H1 (cell line): Measurements from ENCODE around the gene GPATCH2. TPM values are rescaled to one million over a fixed set of nuclear protein-coding genes. Genes with fewer than 3 reads are reported as not detected.

Source experiments
- BCL11A ChIP-seq, 2 experiments: IDR thresholded peaks; one replicate each; pipeline ENCODE4 v1.6.1; 2011; ENCODE audit warnings: low read depth in 2 of 2, low read length in 2 of 2, mild to moderate bottlenecking in 2 of 2
- CHD1 ChIP-seq: IDR thresholded peaks from 2 replicates; pipeline ENCODE4 v1.6.1; 2012; ENCODE audit warnings: low read depth, low read length, improper control_type of control experiment
- NANOG ChIP-seq: IDR thresholded peaks from 2 replicates; pipeline ENCODE4 v1.6.1; 2011; ENCODE audit warnings: low read length, low read depth, mild to moderate bottlenecking, inconsistent platforms; ENCODE audit not compliant: insufficient read depth, poor library complexity, severe bottlenecking
- RNF2 ChIP-seq: fragments of 200-900, 300-1000 bp; sonication (generic); IDR thresholded peaks from 2 replicates; pipeline ENCODE4 v1.7.1; 2016; ENCODE audit warnings: borderline replicate concordance, low read depth, mild to moderate bottlenecking, antibody characterized with exemption, low read length; ENCODE audit not compliant: poor library complexity, severe bottlenecking; ENCODE audit errors: missing control alignments
- polyA plus RNA-seq, 7 experiments: library from polyadenylated mRNA; depleted of rRNA in 3 of 7; stranded (reverse) in 5 of 7; unstranded in 2 of 7; fragments of >200 nt in 5 of 7; fragments of 200-250 nt in 2 of 7; gene quantifications; 1 replicate in 5 of 7; 2 replicates in 1 of 7; 4 replicates in 1 of 7; pipeline versions ENCODE4 v1.2.1 to v1.2.3, GENCODE V29; 2011 to 2013; ENCODE audit warnings: missing spikeins in 2 of 7, mixed read lengths in 2 of 7
- total RNA-seq: library from RNA; stranded (reverse); fragmentation: NEBNext Ultra II Directional; extraction: Animal tissue kit (Norgen Biotek cat#: 25700); gene quantifications from 2 replicates; pipeline ENCODE4 v1.2.1, GENCODE V29; 2021

GPATCH2 gene
- total and polyA plus RNA-seq, 2 of the 8 experiments (the other 6 are each of a cell fraction or from before 2014, with no cell fraction given): 3.9 to 13.1 TPM

- no peak for TF ChIP-seq BCL11A (IDR thresholded peaks at IDR 0.05; ENCODE audit: low read depth in 2 of 2, low read length in 2 of 2)
- no peak for TF ChIP-seq CHD1
- TF ChIP-seq NANOG: no peak
- no peak for TF ChIP-seq RNF2
Measured at GRCh38 chr1:217449370-217449769, 181.5 kb downstream of the GPATCH2 start (continued).
